Stimulated activated CD8-positive, alpha-beta memory T cell treated with anti-CD3 and anti-CD28 coated beads, Interleukin-4, amount 100 ng/mL, for 48 hours (primary cell): ENCODE data around the gene PCDHB11.
"Not testable (repeated sequence)": the region's sequence is repeated elsewhere in the genome, so short reads cannot be mapped to it uniquely, and the experiment has no call there.

Experiments used
- DNase-seq: peaks from one replicate; pipeline ENCODE4 v3.0.0-alpha.2; 2020

Gene PCDHB11

DNA sequence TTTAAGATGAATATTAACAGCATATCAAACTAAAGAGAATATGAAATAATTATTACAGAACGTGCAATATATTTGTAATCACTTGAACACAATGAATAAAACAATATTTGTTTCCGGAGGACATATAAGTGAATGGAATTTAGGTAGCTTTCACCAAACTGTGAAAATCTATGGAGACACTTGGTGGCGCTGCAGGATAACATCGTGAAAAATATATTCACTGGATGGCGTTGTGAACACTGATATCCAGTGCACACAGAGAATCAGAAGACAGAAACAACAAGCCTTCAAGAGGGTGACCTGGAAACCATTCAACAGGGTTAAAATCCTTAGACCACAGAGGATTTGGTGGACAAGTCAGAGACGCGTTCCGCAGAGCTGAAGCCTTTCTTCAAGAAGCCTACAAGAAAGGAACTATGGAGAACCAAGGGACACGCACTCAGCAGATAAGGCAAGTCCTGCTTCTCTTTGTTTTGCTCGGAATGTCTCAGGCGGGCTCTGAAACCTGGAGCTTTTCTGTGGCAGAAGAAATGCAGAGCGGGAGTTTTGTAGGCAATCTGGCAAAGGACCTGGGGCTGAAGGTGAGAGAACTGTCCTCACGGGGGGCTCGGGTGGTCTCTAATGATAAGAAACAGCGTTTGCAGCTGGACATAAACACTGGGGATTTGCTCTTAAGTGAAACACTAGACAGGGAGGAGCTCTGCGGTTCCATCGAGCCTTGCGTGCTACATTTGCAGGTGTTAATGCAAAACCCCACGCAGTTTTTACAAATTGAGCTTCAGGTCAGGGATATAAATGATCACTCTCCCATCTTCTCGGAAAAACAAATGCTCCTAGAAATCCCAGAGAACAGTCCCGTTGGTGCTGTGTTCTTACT is at the start of gene PCDHB11:
Gene PCDHB11, plus strand, starts transcription at position 269 of the 877 bp plus-strand sequence. Its CDS starts 148 bp downstream, at position 417.
- DNase-seq, result no peak

DNA sequence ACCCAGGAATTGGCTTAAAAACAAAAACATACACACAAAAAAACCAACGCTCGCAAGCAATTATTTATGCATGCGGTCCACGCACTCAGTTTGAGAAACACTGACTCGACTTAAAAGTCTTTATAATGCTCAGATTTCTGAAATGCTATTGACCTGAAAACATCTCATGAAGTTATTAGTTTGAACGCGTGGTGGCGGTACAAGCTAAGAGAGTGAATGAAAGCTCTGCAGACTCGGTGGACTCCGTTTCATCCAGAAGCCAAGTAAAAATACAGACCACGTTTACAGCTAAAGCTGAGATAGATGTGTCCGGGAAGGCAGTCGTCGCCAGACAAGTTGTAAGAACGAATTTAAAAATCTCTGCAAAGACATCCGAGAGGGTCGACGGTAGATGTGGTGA is 49.6 kb upstream of the PCDHB11 start, which contains the start of gene PCDHB6:
Gene PCDHB6, plus strand, starts transcription at position 246 of the 400 bp plus-strand sequence. CDS start 201 bp downstream, outside the sequence.
- DNase-seq, result no peak

GRCh38 chr5:141150224-141150992 is 49.0 kb upstream of the PCDHB11 start:
- DNase-seq, result no peak

DNA sequence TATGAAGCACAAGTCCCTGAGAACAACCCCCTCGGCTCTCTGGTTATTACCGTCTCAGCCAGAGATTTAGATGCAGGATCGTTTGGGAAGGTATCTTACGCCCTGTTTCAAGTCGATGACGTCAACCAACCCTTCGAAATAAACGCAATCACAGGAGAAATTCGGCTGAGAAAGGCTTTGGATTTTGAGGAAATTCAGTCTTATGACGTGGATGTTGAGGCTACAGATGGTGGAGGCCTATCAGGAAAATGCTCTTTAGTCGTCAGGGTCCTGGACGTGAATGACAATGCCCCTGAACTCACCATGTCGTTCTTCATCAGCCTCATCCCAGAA is 48.5 kb upstream of the PCDHB11 start:
- DNase-seq, result no peak

DNA sequence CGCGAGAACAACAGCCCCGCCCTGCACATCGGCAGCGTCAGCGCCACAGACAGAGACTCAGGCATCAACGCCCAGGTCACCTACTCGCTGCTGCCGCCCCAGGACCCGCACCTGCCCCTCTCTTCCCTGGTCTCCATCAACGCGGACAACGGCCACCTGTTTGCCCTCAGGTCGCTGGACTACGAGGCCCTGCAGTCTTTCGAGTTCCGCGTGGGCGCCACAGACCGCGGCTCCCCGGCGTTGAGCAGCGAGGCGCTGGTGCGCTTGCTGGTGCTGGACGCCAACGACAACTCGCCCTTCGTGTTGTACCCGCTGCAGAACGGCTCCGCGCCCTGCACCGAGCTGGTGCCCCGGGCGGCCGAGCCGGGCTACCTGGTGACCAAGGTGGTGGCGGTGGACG is 47.8 kb upstream of the PCDHB11 start:
- not testable (repeated sequence) for DNase-seq

GRCh38 chr5:141152096-141152495 is 47.3 kb upstream of the PCDHB11 start:
- not testable (repeated sequence) for DNase-seq

DNA sequence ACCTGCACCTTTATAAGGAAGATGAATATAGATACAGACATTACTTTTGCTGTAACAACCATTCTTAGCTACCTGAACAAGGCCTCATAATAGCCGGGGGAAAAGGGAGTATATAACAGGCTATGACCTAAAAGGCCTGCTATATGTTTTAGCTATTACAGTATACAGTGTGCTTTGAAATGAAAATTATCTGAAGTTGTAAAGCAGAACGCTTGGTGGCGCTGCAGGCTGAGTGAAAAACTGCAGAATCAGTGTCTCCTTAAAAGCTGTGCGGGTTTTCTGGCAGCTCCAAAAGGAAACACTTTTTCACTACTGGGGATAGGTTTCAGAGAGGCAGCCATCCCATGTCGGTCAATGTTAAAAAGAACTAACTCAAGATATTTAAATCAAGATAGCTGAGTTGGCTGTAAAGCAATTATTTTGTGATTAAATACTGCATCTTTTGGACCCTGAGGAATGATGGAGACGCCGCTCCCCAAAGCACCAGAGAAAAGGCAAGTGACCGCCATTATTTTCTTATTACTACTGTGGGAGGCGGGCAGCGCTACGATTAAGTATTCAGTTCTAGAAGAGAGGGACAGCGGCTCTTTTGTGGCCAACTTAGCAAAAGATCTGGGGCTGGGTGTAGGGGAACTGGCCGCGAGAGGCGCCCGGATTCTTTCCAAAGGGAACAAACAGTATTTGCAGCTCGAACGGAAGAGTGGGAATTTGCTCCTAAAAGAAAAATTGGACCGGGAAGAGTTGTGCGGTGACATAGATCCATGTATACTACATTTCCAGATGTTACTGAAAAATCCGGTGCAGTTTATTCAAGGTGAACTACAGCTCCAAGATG is 43.7 kb upstream of the PCDHB11 start:
- DNase-seq, result no peak

DNA sequence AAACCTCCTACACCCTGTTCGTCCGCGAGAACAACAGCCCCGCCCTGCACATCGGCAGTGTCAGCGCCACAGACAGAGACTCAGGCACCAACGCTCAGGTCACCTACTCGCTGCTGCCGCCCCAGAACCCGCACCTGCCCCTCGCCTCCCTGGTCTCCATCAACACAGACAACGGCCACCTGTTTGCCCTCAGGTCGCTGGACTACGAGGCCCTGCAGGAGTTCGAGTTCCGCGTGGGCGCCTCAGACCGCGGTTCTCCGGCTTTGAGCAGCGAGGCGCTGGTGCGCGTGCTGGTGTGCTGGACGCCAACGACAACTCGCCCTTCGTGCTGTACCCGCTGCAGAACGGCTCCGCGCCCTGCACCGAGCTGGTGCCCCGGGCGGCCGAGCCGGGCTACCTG is 42.1 kb upstream of the PCDHB11 start:
- DNase-seq, result not testable (repeated sequence)

- DNase-seq, result not testable (repeated sequence)
Measured at GRCh38 chr5:141157901-141158300, 41.5 kb upstream of the PCDHB11 start.

DNA sequence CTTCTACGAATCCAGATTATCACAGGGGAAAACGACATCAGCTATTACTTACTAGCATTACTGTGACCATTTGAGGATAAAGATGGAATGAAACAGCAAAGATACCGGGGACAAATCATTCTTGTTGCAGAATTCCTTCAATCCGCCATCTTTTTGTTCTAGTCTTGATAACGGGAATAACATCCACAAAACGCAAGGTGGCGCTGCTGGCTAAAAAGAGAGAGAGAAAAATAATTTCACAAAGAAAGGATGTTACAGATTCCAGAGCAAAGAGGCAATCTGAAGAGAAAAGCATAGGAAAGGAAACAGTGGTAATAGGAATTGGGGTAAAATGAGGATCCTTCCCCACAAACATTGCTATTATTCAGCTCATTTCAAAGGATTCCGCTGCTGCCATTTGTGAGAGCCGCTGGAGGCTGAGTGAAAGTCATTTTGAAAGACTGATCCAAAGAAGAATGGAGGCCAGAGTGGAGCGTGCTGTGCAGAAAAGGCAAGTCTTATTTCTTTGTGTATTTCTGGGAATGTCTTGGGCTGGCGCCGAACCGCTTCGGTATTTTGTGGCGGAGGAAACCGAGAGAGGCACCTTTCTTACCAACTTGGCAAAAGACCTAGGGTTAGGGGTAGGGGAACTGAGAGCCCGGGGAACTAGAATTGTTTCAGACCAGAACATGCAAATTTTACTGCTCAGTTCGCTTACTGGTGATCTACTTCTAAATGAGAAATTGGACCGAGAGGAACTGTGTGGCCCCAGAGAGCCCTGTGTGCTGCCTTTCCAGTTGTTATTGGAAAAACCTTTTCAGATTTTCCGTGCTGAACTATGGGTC is 26.8 kb upstream of the PCDHB11 start, which contains the start of gene PCDHB7:
Gene PCDHB7, plus strand, starts transcription at position 264 of the 824 bp plus-strand sequence. Its CDS starts 192 bp downstream, at position 456.
- no peak for DNase-seq

DNA sequence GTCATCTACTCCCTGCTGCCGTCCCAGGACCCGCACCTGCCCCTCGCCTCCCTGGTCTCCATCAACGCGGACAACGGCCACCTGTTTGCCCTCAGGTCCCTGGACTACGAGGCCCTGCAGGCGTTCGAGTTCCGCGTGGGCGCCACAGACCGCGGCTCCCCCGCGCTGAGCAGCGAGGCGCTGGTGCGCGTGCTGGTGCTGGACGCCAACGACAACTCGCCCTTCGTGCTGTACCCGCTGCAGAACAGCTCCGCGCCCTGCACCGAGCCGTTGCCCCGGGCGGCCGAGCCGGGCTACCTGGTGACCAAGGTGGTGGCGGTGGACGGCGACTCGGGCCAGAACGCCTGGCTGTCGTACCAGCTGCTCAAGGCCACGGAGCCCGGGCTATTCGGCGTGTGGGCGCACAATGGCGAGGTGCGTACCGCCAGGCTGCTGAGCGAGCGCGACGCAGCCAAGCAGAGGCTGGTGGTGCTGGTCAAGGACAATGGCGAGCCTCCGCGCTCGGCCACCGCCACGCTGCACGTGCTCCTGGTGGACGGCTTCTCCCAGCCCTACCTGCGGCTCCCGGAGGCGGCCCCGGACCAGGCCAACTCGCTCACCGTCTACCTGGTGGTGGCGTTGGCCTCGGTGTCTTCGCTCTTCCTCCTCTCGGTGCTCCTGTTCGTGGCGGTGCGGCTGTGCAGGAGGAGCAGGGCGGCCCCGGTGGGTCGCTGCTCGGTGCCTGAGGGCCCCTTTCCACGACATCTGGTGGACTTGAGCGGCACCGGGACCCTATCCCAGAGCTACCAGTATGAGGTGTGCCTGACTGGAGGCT is 24.9 kb upstream of the PCDHB11 start:
- DNase-seq, result not testable (repeated sequence)

DNA sequence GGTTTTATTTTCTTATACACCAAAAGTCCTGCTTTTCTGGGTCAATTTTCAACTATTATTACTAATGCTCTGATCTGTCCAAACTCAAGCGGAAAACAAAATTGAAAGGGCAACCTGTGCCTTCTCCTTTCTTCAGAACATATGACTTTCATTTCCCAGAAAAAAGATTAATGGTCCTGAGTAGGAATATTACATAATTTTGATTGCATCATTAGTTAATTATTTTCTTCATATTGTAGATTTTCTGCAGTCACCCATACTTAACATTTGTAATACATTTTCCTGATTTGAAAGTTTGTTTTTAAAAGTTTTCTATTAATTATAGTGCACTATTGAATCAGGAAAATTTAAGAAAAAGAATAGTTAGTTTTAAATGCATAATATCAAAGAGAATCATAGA is 23.5 kb upstream of the PCDHB11 start:
- no peak for DNase-seq

GRCh38 chr5:141177577-141178191 is 21.7 kb upstream of the PCDHB11 start, which contains the start of gene PCDHB8:
Gene PCDHB8 (plus strand): TSS chr5:141177790. CDS start chr5:141178035, 245 bp downstream.
- not testable (repeated sequence) for DNase-seq

DNA sequence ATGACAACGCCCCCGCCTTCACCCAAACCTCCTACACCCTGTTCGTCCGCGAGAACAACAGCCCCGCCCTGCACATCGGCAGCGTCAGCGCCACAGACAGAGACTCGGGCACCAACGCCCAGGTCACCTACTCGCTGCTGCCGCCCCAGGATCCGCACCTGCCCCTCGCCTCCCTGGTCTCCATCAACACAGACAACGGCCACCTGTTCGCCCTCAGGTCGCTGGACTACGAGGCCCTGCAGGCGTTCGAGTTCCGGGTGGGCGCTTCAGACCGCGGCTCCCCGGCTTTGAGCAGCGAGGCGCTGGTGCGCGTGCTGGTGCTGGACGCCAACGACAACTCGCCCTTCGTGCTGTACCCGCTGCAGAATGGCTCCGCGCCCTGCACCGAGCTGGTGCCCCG is 20.1 kb upstream of the PCDHB11 start:
- not testable (repeated sequence) for DNase-seq

GRCh38 chr5:141179876-141180275 is 19.6 kb upstream of the PCDHB11 start:
- not testable (repeated sequence) for DNase-seq

- DNase-seq, result no peak
Measured at GRCh38 chr5:141180313-141180712, 19.1 kb upstream of the PCDHB11 start.

DNA sequence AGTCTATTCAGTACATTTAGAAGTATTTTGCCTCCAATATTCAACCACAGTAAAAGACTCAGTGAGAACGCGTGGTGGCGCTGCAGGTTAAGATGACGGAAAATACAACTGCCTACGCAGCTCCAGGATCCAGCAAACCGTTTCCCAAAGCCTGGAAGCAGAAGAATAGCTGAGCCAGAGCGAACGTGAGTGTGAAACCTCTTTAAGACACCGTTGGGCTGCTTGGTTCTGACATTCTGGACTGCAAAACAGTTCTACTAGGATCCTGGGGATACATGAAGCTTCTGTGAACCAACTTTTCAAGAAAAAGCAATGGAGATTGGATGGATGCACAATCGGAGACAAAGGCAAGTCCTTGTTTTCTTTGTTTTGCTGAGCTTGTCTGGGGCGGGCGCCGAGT is 17.2 kb upstream of the PCDHB11 start, which contains the start of gene PCDHB16:
Gene PCDHB16, plus strand, starts transcription at position 140 of the 400 bp plus-strand sequence. Its CDS starts 173 bp downstream, at position 313.
- no peak for DNase-seq

DNA sequence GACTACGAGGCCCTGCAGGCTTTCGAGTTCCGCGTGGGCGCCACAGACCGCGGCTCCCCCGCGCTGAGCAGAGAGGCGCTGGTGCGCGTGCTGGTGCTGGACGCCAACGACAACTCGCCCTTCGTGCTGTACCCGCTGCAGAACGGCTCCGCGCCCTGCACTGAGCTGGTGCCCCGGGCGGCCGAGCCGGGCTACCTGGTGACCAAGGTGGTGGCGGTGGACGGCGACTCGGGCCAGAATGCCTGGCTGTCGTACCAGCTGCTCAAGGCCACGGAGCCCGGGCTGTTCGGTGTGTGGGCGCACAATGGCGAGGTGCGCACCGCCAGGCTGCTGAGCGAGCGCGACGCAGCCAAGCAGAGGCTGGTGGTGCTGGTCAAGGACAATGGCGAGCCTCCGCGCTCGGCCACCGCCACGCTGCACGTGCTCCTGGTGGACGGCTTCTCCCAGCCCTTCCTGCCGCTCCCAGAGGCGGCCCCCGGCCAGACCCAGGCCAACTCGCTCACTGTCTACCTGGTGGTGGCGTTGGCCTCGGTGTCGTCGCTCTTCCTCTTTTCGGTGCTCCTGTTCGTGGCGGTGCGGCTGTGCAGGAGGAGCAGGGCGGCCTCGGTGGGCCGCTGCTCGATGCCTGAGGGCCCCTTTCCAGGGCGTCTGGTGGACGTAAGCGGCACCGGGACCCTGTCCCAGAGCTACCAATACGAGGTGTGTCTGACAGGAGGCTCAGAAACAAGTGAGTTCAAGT is 15.1 kb upstream of the PCDHB11 start:
- DNase-seq, result not testable (repeated sequence)

GRCh38 chr5:141186897-141187512 is 12.4 kb upstream of the PCDHB11 start, which contains the start of gene PCDHB9:
Gene PCDHB9 (plus strand): TSS chr5:141187161. CDS start chr5:141187319, 158 bp downstream.
- peak; percentile 53 for DNase-seq
